Caco-2 (cell line): ENCODE data around the gene DMKN. TPM values are rescaled to one million over a fixed set of nuclear protein-coding genes. Genes with fewer than 3 reads are reported as not detected.

Experiments used
- Bru-seq: library from RNA; stranded (reverse); fragments of 400-500 nt; gene quantifications from one replicate; lab custom pipeline; 2021; lab: Mats Ljungman, UMichigan
- BruChase-seq, 2 experiments: library from RNA; stranded (reverse); fragments of 400-500 nt; gene quantifications; one replicate each; lab custom pipeline; 2021; lab: Mats Ljungman, UMichigan
- BruUV-seq: library from RNA; stranded (reverse); fragments of 400-500 nt; replicated peaks from 2 replicates; lab custom pipeline; 2021; lab: Mats Ljungman, UMichigan
- CTCF ChIA-PET: fragments of 300-600 bp; sonication (Branson Sonifier 250); formaldehyde crosslinking; loops from one replicate; lab custom pipeline; 2022; ENCODE audit warnings: antibody characterized with exemption; lab: Charles Lee
- POLR2A ChIA-PET: fragments of 300-600 bp; sonication (Branson Sonifier 250); formaldehyde crosslinking; loops from one replicate; lab custom pipeline; 2022; ENCODE audit warnings: antibody characterized with exemption; lab: Charles Lee
- DNase-seq, 2 experiments: peaks; one replicate each; pipeline versions ENCODE4 v3.0.0 to v3.0.0-alpha.2; 2020 to 2022
- H3K27me3 ChIP-seq: replicated peaks from 2 replicates; pipeline ENCODE4 v1.6.0; 2011; ENCODE audit warnings: low read length; ENCODE audit not compliant: control insufficient read depth, insufficient read depth
- H3K36me3 ChIP-seq: 2 replicates; pipeline ENCODE4 v1.5.1; 2011; ENCODE audit warnings: low read length; ENCODE audit not compliant: control insufficient read depth, insufficient read depth
- H3K4me1 ChIP-seq: fragments of 250-450 bp; sonication (Bioruptor Pico); 2 replicates; pipeline ENCODE4 v1.5.1; 2020; ENCODE audit warnings: mild to moderate bottlenecking
- H3K4me3 ChIP-seq: 2 replicates; pipeline ENCODE4 v1.5.1; 2011; ENCODE audit warnings: low read depth, mild to moderate bottlenecking, control low read depth, low read length
- H3K9me3 ChIP-seq: fragments of 250-450 bp; sonication (Bioruptor Pico); 2 replicates; pipeline ENCODE4 v1.5.1; 2020; ENCODE audit warnings: mild to moderate bottlenecking, moderate library complexity
- H3K27ac Mint-ChIP-seq: one replicate; pipeline ENCODE4 v1.8.0; 2022; ENCODE audit warnings: mixed read lengths; ENCODE audit not compliant: unreplicated experiment
- H3K27me3 Mint-ChIP-seq: one replicate; pipeline ENCODE4 v1.8.0; 2022; ENCODE audit warnings: mixed read lengths; ENCODE audit not compliant: insufficient read depth, unreplicated experiment
- H3K36me3 Mint-ChIP-seq: one replicate; pipeline ENCODE4 v1.8.0; 2022; ENCODE audit warnings: mild to moderate bottlenecking, mixed read lengths; ENCODE audit not compliant: insufficient read depth, unreplicated experiment
- H3K4me1 Mint-ChIP-seq: one replicate; pipeline ENCODE4 v1.8.0; 2022; ENCODE audit warnings: low read depth, mixed read lengths; ENCODE audit not compliant: unreplicated experiment
- H3K4me3 Mint-ChIP-seq: one replicate; pipeline ENCODE4 v1.8.0; 2022; ENCODE audit warnings: mild to moderate bottlenecking, moderate library complexity, mixed read lengths; ENCODE audit not compliant: unreplicated experiment
- H3K9me3 Mint-ChIP-seq: one replicate; pipeline ENCODE4 v1.8.0; 2022; ENCODE audit warnings: mixed read lengths; ENCODE audit not compliant: unreplicated experiment
- intact Hi-C: fragments of 100-400 bp; cut with micrococcal nuclease; formaldehyde crosslinking; loops from one replicate; pipeline ENCODE4 v1.10.0; 2022; ENCODE audit not compliant: unreplicated experiment
- long read RNA-seq: library from polyadenylated mRNA; stranded (forward); transcript quantifications from one replicate; pipeline ENCODE4 v2.0.0, GENCODE V29; 2022
- total RNA-seq: library from RNA; stranded (reverse); gene quantifications from 2 replicates; pipeline ENCODE4 v1.2.3, GENCODE V29; 2022
- TF ChIP-seq, protein P1 (sequence below), 2 experiments: fragments of 200-600 bp in 1 of 2; IDR thresholded peaks; 1 replicate in 1 of 2; 2 replicates in 1 of 2; pipeline versions ENCODE4 v1.5.1 to v1.8.0; 2011 to 2022; ENCODE audit warnings: antibody characterized with exemption in 1 of 2, control low read depth in 1 of 2, inconsistent platforms in 1 of 2, low read depth in 1 of 2, low read length in 1 of 2, mild to moderate bottlenecking in 1 of 2, moderate library complexity in 1 of 2; ENCODE audit not compliant: insufficient read depth in 1 of 2, severe bottlenecking in 1 of 2, unreplicated experiment in 1 of 2

DMKN gene, protein sequence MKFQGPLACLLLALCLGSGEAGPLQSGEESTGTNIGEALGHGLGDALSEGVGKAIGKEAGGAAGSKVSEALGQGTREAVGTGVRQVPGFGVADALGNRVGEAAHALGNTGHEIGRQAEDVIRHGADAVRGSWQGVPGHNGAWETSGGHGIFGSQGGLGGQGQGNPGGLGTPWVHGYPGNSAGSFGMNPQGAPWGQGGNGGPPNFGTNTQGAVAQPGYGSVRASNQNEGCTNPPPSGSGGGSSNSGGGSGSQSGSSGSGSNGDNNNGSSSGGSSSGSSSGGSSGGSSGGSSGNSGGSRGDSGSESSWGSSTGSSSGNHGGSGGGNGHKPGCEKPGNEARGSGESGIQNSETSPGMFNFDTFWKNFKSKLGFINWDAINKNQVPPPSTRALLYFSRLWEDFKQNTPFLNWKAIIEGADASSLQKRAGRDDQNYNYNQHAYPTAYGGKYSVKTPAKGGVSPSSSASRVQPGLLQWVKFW
- 341 and 354 TPM in 2 replicates for total RNA-seq
- percentile 92 among the genes with signal in this experiment for Bru-seq, nascent RNA
- BruChase-seq, experiment 1, labeled RNA remaining after a 2-hour chase = percentile 91 among the genes with signal in this experiment
- BruChase-seq, experiment 2, labeled RNA remaining after a 6-hour chase = percentile 91 among the genes with signal in this experiment
- long read RNA-seq, transcript DMKN-239 (5 exons, 577 nt) = major isoform, 18 of 266 reads
- long read RNA-seq, transcript DMKN-219 (4 exons, 567 nt) = minor isoform, 9 of 266 reads
- long read RNA-seq, transcript DMKN-205 (12 exons, 867 nt) = minor isoform, 8 of 266 reads
- long read RNA-seq, transcript DMKN-202 (6 exons, 458 nt) = minor isoform, 10 of 266 reads
- long read RNA-seq, partial matches to known transcripts = 41 of 266 reads
- long read RNA-seq, other reads (novel, unspliced or antisense) = 134 of 266 reads

DNA sequence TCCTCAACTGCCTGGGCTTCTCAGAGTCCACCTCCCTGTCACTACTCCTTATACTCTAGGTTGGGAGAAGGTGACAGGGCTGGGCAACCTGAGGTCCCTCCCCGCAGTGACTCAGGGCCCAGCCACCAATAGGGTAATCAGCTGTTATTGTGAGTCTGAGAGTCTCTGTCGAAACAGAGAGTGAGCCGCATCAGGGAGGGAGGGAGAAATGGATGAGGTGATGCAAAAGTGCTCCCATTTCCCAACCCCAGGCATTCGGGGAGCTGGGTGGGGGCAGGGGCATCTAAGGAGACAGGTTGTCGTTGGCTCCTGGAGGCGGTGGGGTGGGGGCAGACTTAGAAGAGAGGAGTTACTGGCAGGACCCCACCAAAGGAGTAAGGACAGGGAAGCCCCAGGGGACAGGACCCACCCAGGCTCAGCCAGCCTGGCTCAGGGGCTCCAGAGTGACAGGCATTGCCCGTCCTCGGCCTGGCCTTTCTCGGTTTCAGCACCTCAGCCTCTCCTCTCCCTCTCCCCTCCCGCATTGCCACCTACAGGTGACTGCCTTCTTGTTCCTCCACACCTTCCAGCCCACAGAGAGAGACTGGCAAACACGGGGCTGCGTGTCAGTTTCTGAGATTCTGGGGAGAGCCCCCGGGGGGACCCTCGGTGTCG, at the start of gene DMKN:
Gene DMKN, minus strand, starts transcription at position 22 of the 654 bp plus-strand sequence. CDS start 174 bp downstream, outside the sequence.
- ChIA-PET POLR2A (no interaction called here), CTCF (no interaction called here)
- DNase-seq = peak in 1 of 2 experiments; percentile 37
- 0 out of 2 replicates have a peak, but pooled peaks cover 4% of the 10 kb centered on the region for H3K4me1 ChIP-seq
- no peaks in the 10 kb centered on the region for H3K36me3 ChIP-seq
- TF ChIP-seq, protein P1, sequence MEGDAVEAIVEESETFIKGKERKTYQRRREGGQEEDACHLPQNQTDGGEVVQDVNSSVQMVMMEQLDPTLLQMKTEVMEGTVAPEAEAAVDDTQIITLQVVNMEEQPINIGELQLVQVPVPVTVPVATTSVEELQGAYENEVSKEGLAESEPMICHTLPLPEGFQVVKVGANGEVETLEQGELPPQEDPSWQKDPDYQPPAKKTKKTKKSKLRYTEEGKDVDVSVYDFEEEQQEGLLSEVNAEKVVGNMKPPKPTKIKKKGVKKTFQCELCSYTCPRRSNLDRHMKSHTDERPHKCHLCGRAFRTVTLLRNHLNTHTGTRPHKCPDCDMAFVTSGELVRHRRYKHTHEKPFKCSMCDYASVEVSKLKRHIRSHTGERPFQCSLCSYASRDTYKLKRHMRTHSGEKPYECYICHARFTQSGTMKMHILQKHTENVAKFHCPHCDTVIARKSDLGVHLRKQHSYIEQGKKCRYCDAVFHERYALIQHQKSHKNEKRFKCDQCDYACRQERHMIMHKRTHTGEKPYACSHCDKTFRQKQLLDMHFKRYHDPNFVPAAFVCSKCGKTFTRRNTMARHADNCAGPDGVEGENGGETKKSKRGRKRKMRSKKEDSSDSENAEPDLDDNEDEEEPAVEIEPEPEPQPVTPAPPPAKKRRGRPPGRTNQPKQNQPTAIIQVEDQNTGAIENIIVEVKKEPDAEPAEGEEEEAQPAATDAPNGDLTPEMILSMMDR (IDR thresholded peaks at IDR 0.05; ENCODE audit: insufficient read depth in 1 of 2, low read depth in 1 of 2, low read length in 1 of 2, severe bottlenecking in 1 of 2, unreplicated experiment in 1 of 2) = peak in 1 of 2 experiments; percentile 22
- H3K4me1 Mint-ChIP-seq = no peaks in the 10 kb centered on the region
- no peaks in the 10 kb centered on the region for H3K27me3 ChIP-seq
- H3K9me3 Mint-ChIP-seq = no peaks in the 10 kb centered on the region
- intact Hi-C loops = no loop called here
- peaks cover 13% of the 10 kb centered on the region for H3K36me3 Mint-ChIP-seq
- BruUV-seq = no TSS peak
- H3K4me3 ChIP-seq = no peak within 1 kb of the TSS
- H3K27ac Mint-ChIP-seq = no peak within 1 kb of the TSS
- no peaks in the 10 kb centered on the region for H3K9me3 ChIP-seq
- no peak within 1 kb of the TSS for H3K4me3 Mint-ChIP-seq
- H3K27me3 Mint-ChIP-seq = no peaks in the 10 kb centered on the region

DNA sequence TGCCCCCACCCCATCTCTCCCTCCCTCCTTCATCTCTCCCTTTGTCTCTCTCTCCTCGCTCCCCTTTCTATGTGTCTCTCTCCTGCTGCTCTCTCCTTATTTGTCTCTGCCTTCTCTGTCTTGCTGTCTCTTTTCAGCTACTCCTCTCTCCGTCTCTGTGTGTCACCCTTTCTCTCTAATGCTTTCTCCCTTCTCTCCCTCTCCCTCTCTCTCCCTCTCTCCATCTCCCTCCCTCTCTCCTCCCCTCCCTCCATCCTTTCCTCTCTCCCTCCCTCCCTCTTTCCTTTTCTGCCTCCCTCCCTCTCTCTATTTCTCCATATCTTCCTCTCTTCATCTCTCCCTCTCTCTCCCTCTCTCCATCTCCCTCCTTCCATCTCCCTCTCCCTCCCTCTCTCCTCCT, 49.3 kb upstream of the DMKN start:
- H3K27me3 Mint-ChIP-seq = peaks cover 24% of the 10 kb centered on the region
- BruUV-seq = no TSS peak
- TF ChIP-seq, protein P1 (IDR thresholded peaks at IDR 0.05; ENCODE audit: insufficient read depth in 1 of 2, low read depth in 1 of 2, low read length in 1 of 2, severe bottlenecking in 1 of 2, unreplicated experiment in 1 of 2) = no peak
- H3K4me1 Mint-ChIP-seq = no peaks in the 10 kb centered on the region
- no peak overlapping the region for H3K4me3 Mint-ChIP-seq
- intact Hi-C loops = no loop called here
- ChIA-PET CTCF (no interaction called here), POLR2A (no interaction called here)
- H3K4me3 ChIP-seq = no peak overlapping the region
- no peaks in the 10 kb centered on the region for H3K9me3 Mint-ChIP-seq
- 0 out of 2 replicates have a peak, but pooled peaks cover 3% of the 10 kb centered on the region for H3K9me3 ChIP-seq
- H3K36me3 Mint-ChIP-seq = peaks cover 5% of the 10 kb centered on the region
- no peak for DNase-seq
- no peaks in the 10 kb centered on the region for H3K36me3 ChIP-seq
- H3K27me3 ChIP-seq = no peaks in the 10 kb centered on the region
- H3K4me1 ChIP-seq = 0 out of 2 replicates have a peak, but pooled peaks cover 5% of the 10 kb centered on the region
- H3K27ac Mint-ChIP-seq = no peak overlapping the region
